GM12864 (cell line): Measurements from ENCODE around the gene UCK1.

Experiments
- DNase-seq: peaks from one replicate; pipeline ENCODE4 v3.0.0-alpha.2; 2011; ENCODE audit warnings: low read depth
- H3K4me3 ChIP-seq: 2 replicates; pipeline ENCODE4 v1.5.1; 2011; ENCODE audit warnings: mild to moderate bottlenecking, low read depth, low read length, control low read depth
- CTCF ChIP-seq: IDR thresholded peaks from 2 replicates; pipeline ENCODE4 v1.5.1; 2011; ENCODE audit warnings: low read depth, mild to moderate bottlenecking, moderate library complexity, low read length, control low read depth, inconsistent platforms; ENCODE audit errors: missing control alignments

Gene UCK1

GRCh38 chr9:131524665-131525315, 6.3 kb downstream of the UCK1 start:
- TF ChIP-seq CTCF: no peak
- no peak for DNase-seq
- no peak overlapping the region for H3K4me3 ChIP-seq

GRCh38 chr9:131523451-131524435, 7.3 kb downstream of the UCK1 start:
- no peak for TF ChIP-seq CTCF
- no peak overlapping the region for H3K4me3 ChIP-seq
- no peak for DNase-seq

GRCh38 chr9:131523086-131523388, 8.0 kb downstream of the UCK1 start:
- H3K4me3 ChIP-seq: no peak overlapping the region
- TF ChIP-seq CTCF: no peak
- DNase-seq: no peak

- DNase-seq: no peak
- no peak overlapping the region for H3K4me3 ChIP-seq
- no peak for TF ChIP-seq CTCF
Measured at GRCh38 chr9:131522257-131523085, 8.6 kb downstream of the UCK1 start.

- no peak for TF ChIP-seq CTCF
- H3K4me3 ChIP-seq: no peak overlapping the region
- no peak for DNase-seq
Measured at GRCh38 chr9:131521822-131522221, 9.2 kb downstream of the UCK1 start.

- no peak overlapping the region for H3K4me3 ChIP-seq
- TF ChIP-seq CTCF: no peak
- no peak for DNase-seq
Measured at GRCh38 chr9:131521203-131521602, 9.9 kb downstream of the UCK1 start.
